GM23338 (cell line): ENCODE results near the gene BNC2. TPM values are rescaled to one million over a fixed set of nuclear protein-coding genes. Genes with fewer than 3 reads are reported as not detected.

Source experiments
- ATAC-seq: fragments of 200-7000 bp; cut with Tn5 transposase; 3 replicates; pipeline ENCODE4 v1.9.1; 2020
- DNase-seq: peaks from one replicate; pipeline ENCODE4 v3.0.0-alpha.2; 2015; ENCODE audit warnings: low spot score
- H2AFZ ChIP-seq: fragments of 200-600 bp; sonication (generic); 2 replicates; pipeline ENCODE4 v1.8.0; 2016; ENCODE audit warnings: antibody characterized with exemption, mild to moderate bottlenecking, moderate library complexity
- H3F3A ChIP-seq: fragments of 200-600 bp; sonication (generic); replicated peaks from 2 replicates; pipeline ENCODE4 v1.8.0; 2017; ENCODE audit warnings: antibody characterized with exemption, mixed run types, low read depth
- H3K27ac ChIP-seq: fragments of 200-600 bp; sonication (generic); 2 replicates; pipeline ENCODE4 v1.6.1; 2016; ENCODE audit warnings: low read depth
- H3K27me3 ChIP-seq: fragments of 200-600 bp; sonication (generic); 2 replicates; pipeline ENCODE4 v1.8.0; 2016; ENCODE audit warnings: mild to moderate bottlenecking, mixed run types, moderate library complexity; ENCODE audit not compliant: insufficient read depth
- H3K36me3 ChIP-seq: fragments of 200-600 bp; sonication (generic); 2 replicates; pipeline ENCODE4 v1.8.0; 2016; ENCODE audit warnings: mild to moderate bottlenecking; ENCODE audit not compliant: insufficient read depth
- H3K4me1 ChIP-seq: fragments of 200-600 bp; sonication (generic); 2 replicates; pipeline ENCODE4 v1.8.0; 2016; ENCODE audit warnings: mild to moderate bottlenecking, moderate library complexity; ENCODE audit not compliant: insufficient read depth
- H3K4me2 ChIP-seq: fragments of 200-600 bp; sonication (generic); 2 replicates; pipeline ENCODE4 v1.7.1; 2017; ENCODE audit warnings: mixed run types
- H3K4me3 ChIP-seq: fragments of 200-600 bp; sonication (generic); 2 replicates; pipeline ENCODE4 v1.6.1; 2016; ENCODE audit warnings: mixed run types
- H3K79me2 ChIP-seq: fragments of 200-600 bp; sonication (generic); replicated peaks from 2 replicates; pipeline ENCODE4 v1.8.0; 2017; ENCODE audit warnings: mild to moderate bottlenecking; ENCODE audit not compliant: insufficient read depth
- H3K9me2 ChIP-seq: fragments of 200-600 bp; sonication (generic); 2 replicates; pipeline ENCODE4 v1.8.0; 2017; ENCODE audit not compliant: insufficient read depth
- H4K20me1 ChIP-seq: fragments of 200-600 bp; sonication (generic); replicated peaks from 2 replicates; pipeline ENCODE4 v1.8.0; 2017; ENCODE audit warnings: mild to moderate bottlenecking; ENCODE audit not compliant: insufficient read depth
- H3K27ac Mint-ChIP-seq: 2 replicates; pipeline ENCODE4 v1.8.0; 2020; ENCODE audit warnings: inconsistent platforms, mild to moderate bottlenecking, moderate library complexity, mixed read lengths
- H3K27me3 Mint-ChIP-seq: 3 replicates; pipeline ENCODE4 v1.8.0; 2022; ENCODE audit warnings: low read depth, mild to moderate bottlenecking, moderate library complexity, mixed read lengths, inconsistent platforms; ENCODE audit not compliant: insufficient read depth, poor library complexity
- H3K36me3 Mint-ChIP-seq: 3 replicates; pipeline ENCODE4 v1.8.0; 2021; ENCODE audit warnings: low read depth, mild to moderate bottlenecking, inconsistent platforms, moderate library complexity, mixed read lengths
- H3K4me1 Mint-ChIP-seq: 3 replicates; pipeline ENCODE4 v1.8.0; 2020; ENCODE audit warnings: mild to moderate bottlenecking, inconsistent platforms, mixed read lengths
- H3K4me3 Mint-ChIP-seq: 3 replicates; pipeline ENCODE4 v1.8.0; 2021; ENCODE audit warnings: moderate library complexity, mild to moderate bottlenecking, inconsistent platforms, mixed read lengths
- H3K9me3 Mint-ChIP-seq: 3 replicates; pipeline ENCODE4 v1.8.0; 2020; ENCODE audit warnings: moderate library complexity, mild to moderate bottlenecking, inconsistent platforms, mixed read lengths
- CREB1 ChIP-seq: fragments of 250-450 bp; sonication (Bioruptor Pico); IDR thresholded peaks from 2 replicates; pipeline ENCODE4 v1.5.0; 2020; ENCODE audit warnings: low read depth, mild to moderate bottlenecking, moderate library complexity
- EZH2 ChIP-seq: fragments of 200-600 bp; sonication (generic); IDR thresholded peaks from one replicate; pipeline ENCODE4 v1.8.0; 2017; ENCODE audit warnings: antibody characterized with exemption, mild to moderate bottlenecking, low read depth; ENCODE audit not compliant: unreplicated experiment
- JUNB ChIP-seq: IDR thresholded peaks from one replicate; pipeline ENCODE4 v1.6.1; 2016; ENCODE audit warnings: antibody characterized with exemption; ENCODE audit not compliant: unreplicated experiment
- POLR2AphosphoS5 ChIP-seq: IDR thresholded peaks from 2 replicates; pipeline ENCODE4 v1.6.1; 2016; ENCODE audit warnings: antibody characterized with exemption, low read depth
- STAT1 ChIP-seq: IDR thresholded peaks from one replicate; pipeline ENCODE4 v1.6.1; 2016; ENCODE audit warnings: antibody characterized with exemption; ENCODE audit not compliant: unreplicated experiment
- ZNF114 ChIP-seq: fragments of 250-450 bp; sonication (Bioruptor Pico); IDR thresholded peaks from 2 replicates; pipeline ENCODE4 v1.5.0; 2020; ENCODE audit warnings: mild to moderate bottlenecking, moderate library complexity
- ZNF331 ChIP-seq: fragments of 250-450 bp; sonication (Bioruptor Pico); IDR thresholded peaks from 2 replicates; pipeline ENCODE4 v1.5.0; 2020; ENCODE audit warnings: low read depth, mild to moderate bottlenecking, moderate library complexity
- polyA plus RNA-seq: library from polyadenylated mRNA; unstranded; fragments of >200 nt; fragmentation: Nextera tagmentation; extraction: Ambion mirVana; gene quantifications from 2 replicates; pipeline ENCODE4 v1.2.1, GENCODE V29; 2016
- total RNA-seq: library from RNA; depleted of rRNA; stranded (reverse); fragments of >200 nt; shearing (Covaris generic); gene quantifications from 2 replicates; pipeline ENCODE4 v1.2.3, GENCODE V29; 2014
- TF ChIP-seq, protein P1 (sequence below), 2 experiments: fragments of 200-600 bp in 1 of 2; sonication (generic) in 1 of 2; conservative IDR thresholded peaks; 2 replicates each; pipeline versions ENCODE4 v1.5.1 to v1.6.1; 2016 to 2017; ENCODE audit warnings: antibody characterized with exemption in 2 of 2, low read depth in 2 of 2, mild to moderate bottlenecking in 2 of 2, moderate library complexity in 1 of 2
- TF ChIP-seq, protein P2 (sequence below): IDR thresholded peaks from 2 replicates; pipeline ENCODE4 v1.6.1; 2016; ENCODE audit warnings: antibody characterized with exemption
- TF ChIP-seq, protein P3 (sequence below): fragments of 250-450 bp; sonication (Bioruptor Pico); IDR thresholded peaks from 2 replicates; pipeline ENCODE4 v1.5.0; 2020; ENCODE audit warnings: mild to moderate bottlenecking, moderate library complexity

The BNC2 gene
- total and polyA plus RNA-seq, 2 experiments from 2014 or later = 12.7 to 13.2 TPM

DNA sequence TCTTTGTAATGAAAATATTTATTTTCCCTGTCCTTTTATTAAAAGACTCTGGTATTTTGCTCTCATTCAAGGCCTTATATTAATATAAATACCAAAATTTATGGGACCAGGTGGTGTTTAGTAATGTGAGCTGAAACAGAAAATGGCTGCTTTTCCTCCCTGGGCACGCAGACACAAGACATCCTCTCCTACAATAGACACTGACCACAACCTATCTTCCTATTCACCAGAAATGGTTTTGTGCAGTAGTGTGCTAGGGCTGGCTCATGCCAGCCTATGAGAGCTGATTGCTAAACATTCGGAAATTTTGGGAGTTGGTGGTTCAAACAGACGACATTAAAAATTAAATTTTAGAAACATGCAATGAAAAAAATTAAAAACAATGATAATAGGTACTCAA, 338.2 kb downstream of the BNC2 start:
- Histone ChIP-seq H3K4me3 (no peak overlapping the region), H3K79me2 (no peaks in the 10 kb centered on the region), H4K20me1 (no peaks in the 10 kb centered on the region), H3F3A (no peaks in the 10 kb centered on the region), H3K9me2 (no peaks in the 10 kb centered on the region), H3K4me1 (no peaks in the 10 kb centered on the region; the same call in 1 of the 2 replicates), H3K36me3 (no peaks in the 10 kb centered on the region), H3K27me3 (no peaks in the 10 kb centered on the region), H3K4me2 (no peak overlapping the region), H2AFZ (no peak overlapping the region), H3K27ac (no peak overlapping the region)
- Mint-ChIP-seq H3K4me1 (peaks cover 21% of the 10 kb centered on the region), H3K27ac (no peak overlapping the region), H3K4me3 (no peak overlapping the region), H3K9me3 (no peaks in the 10 kb centered on the region), H3K36me3 (no peaks in the 10 kb centered on the region), H3K27me3 (no peaks in the 10 kb centered on the region)
- TF ChIP-seq CREB1 (CRISPR knock-in tag) (no peak), STAT1 (no peak), JUNB (no peak), ZNF331 (CRISPR knock-in tag) (no peak), EZH2 (no peak), ZNF114 (no peak), POLR2AphosphoS5 (no peak)
- TF ChIP-seq, protein P1, sequence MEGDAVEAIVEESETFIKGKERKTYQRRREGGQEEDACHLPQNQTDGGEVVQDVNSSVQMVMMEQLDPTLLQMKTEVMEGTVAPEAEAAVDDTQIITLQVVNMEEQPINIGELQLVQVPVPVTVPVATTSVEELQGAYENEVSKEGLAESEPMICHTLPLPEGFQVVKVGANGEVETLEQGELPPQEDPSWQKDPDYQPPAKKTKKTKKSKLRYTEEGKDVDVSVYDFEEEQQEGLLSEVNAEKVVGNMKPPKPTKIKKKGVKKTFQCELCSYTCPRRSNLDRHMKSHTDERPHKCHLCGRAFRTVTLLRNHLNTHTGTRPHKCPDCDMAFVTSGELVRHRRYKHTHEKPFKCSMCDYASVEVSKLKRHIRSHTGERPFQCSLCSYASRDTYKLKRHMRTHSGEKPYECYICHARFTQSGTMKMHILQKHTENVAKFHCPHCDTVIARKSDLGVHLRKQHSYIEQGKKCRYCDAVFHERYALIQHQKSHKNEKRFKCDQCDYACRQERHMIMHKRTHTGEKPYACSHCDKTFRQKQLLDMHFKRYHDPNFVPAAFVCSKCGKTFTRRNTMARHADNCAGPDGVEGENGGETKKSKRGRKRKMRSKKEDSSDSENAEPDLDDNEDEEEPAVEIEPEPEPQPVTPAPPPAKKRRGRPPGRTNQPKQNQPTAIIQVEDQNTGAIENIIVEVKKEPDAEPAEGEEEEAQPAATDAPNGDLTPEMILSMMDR (conservative IDR thresholded peaks at IDR 0.05; ENCODE audit: low read depth in 2 of 2) = no peak
- TF ChIP-seq, protein P2, sequence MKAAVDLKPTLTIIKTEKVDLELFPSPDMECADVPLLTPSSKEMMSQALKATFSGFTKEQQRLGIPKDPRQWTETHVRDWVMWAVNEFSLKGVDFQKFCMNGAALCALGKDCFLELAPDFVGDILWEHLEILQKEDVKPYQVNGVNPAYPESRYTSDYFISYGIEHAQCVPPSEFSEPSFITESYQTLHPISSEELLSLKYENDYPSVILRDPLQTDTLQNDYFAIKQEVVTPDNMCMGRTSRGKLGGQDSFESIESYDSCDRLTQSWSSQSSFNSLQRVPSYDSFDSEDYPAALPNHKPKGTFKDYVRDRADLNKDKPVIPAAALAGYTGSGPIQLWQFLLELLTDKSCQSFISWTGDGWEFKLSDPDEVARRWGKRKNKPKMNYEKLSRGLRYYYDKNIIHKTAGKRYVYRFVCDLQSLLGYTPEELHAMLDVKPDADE = no peak
- TF ChIP-seq, protein P3, sequence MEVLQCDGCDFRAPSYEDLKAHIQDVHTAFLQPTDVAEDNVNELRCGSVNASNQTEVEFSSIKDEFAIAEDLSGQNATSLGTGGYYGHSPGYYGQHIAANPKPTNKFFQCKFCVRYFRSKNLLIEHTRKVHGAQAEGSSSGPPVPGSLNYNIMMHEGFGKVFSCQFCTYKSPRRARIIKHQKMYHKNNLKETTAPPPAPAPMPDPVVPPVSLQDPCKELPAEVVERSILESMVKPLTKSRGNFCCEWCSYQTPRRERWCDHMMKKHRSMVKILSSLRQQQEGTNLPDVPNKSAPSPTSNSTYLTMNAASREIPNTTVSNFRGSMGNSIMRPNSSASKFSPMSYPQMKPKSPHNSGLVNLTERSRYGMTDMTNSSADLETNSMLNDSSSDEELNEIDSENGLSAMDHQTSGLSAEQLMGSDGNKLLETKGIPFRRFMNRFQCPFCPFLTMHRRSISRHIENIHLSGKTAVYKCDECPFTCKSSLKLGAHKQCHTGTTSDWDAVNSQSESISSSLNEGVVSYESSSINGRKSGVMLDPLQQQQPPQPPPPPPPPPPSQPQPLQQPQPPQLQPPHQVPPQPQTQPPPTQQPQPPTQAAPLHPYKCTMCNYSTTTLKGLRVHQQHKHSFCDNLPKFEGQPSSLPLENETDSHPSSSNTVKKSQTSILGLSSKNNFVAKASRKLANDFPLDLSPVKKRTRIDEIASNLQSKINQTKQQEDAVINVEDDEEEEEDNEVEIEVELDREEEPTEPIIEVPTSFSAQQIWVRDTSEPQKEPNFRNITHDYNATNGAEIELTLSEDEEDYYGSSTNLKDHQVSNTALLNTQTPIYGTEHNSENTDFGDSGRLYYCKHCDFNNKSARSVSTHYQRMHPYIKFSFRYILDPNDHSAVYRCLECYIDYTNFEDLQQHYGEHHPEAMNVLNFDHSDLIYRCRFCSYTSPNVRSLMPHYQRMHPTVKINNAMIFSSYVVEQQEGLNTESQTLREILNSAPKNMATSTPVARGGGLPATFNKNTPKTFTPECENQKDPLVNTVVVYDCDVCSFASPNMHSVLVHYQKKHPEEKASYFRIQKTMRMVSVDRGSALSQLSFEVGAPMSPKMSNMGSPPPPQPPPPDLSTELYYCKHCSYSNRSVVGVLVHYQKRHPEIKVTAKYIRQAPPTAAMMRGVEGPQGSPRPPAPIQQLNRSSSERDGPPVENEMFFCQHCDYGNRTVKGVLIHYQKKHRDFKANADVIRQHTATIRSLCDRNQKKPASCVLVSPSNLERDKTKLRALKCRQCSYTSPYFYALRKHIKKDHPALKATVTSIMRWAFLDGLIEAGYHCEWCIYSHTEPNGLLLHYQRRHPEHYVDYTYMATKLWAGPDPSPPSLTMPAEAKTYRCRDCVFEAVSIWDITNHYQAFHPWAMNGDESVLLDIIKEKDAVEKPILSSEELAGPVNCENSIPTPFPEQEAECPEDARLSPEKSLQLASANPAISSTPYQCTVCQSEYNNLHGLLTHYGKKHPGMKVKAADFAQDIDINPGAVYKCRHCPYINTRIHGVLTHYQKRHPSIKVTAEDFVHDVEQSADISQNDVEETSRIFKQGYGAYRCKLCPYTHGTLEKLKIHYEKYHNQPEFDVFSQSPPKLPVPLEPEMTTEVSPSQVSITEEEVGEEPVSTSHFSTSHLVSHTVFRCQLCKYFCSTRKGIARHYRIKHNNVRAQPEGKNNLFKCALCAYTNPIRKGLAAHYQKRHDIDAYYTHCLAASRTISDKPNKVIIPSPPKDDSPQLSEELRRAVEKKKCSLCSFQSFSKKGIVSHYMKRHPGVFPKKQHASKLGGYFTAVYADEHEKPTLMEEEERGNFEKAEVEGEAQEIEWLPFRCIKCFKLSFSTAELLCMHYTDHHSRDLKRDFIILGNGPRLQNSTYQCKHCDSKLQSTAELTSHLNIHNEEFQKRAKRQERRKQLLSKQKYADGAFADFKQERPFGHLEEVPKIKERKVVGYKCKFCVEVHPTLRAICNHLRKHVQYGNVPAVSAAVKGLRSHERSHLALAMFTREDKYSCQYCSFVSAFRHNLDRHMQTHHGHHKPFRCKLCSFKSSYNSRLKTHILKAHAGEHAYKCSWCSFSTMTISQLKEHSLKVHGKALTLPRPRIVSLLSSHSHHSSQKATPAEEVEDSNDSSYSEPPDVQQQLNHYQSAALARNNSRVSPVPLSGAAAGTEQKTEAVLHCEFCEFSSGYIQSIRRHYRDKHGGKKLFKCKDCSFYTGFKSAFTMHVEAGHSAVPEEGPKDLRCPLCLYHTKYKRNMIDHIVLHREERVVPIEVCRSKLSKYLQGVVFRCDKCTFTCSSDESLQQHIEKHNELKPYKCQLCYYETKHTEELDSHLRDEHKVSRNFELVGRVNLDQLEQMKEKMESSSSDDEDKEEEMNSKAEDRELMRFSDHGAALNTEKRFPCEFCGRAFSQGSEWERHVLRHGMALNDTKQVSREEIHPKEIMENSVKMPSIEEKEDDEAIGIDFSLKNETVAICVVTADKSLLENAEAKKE (CRISPR knock-in tag) = no peak
- ATAC-seq = no peak
- DNase-seq = no peak
